ENCODE results near the gene COPZ1.

COPZ1 gene

DNA sequence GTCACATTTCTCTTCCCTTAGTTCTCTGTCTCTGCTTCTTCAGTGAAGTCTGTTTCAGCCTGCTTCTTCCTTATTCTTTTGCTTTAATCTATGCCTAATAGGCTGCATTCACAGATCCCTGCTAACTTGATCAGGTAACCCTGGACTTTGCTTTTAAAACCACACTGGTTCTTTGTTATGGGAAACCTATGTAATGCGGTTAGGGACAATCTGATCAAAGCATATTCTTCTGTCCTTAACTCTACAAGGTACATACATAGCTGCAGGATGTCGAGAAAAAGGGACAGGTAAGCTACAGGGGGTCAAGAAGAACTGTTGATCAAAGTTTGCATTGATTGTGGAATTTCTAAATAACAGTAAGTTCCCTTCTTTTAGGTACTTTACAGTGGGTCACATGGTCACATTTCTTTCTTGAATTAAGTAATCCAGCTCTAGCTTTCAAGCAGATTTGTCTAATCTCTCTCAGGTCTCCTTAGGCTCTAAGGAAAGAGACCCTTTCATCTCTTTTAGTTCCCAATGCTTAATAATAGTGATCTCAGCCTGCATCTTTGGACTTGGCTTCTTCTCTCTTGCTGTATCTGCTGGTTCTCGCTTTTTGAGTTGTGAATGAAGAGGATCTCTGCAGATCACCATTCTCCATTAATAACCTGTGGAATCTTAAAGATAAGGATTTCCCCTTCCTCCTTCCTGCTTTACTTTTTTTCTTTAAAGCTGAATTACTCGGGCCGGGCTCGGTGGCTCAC is 3.8 kb downstream of the COPZ1 start:
- Histone ChIP-seq H3K4me1 (ENCODE audit: insufficient read depth, low read length, poor library complexity, severe bottlenecking) (peaks cover 19% of the 10 kb centered on the region), H4K20me1 (ENCODE audit: insufficient read depth, low read length, poor library complexity, severe bottlenecking) (no peaks in the 10 kb centered on the region), H3K36me3 (ENCODE audit: insufficient read depth, low read length) (no peaks in the 10 kb centered on the region), H3K4me3 (ENCODE audit: low read length, poor library complexity, severe bottlenecking) (no peak overlapping the region), H3F3A (ENCODE audit: low read depth) (no peaks in the 10 kb centered on the region), H2AFZ (ENCODE audit: low read length) (no peak overlapping the region), H3K9me3 (ENCODE audit: insufficient read depth, low read depth, low read length) (no peaks in the 10 kb centered on the region), H3K9me2 (replicated peaks; ENCODE audit: low read depth, low read length) (no peaks in the 10 kb centered on the region), H3K79me2 (ENCODE audit: insufficient read depth, low read length) (peaks cover 46% of the 10 kb centered on the region), H3K9ac (ENCODE audit: low read depth, low read length, poor library complexity, severe bottlenecking) (peak overlapping the region; percentile 1), H3K27me3 (ENCODE audit: insufficient read depth, low read length, poor library complexity, severe bottlenecking) (no peaks in the 10 kb centered on the region), H3K4me2 (ENCODE audit: low read depth, low read length, poor library complexity, severe bottlenecking) (peak overlapping the region; percentile 14)
- TF ChIP-seq EZH2phosphoT487 (IDR thresholded peaks at IDR 0.05; ENCODE audit: borderline replicate concordance) = no peak
- TF ChIP-seq, protein P1, sequence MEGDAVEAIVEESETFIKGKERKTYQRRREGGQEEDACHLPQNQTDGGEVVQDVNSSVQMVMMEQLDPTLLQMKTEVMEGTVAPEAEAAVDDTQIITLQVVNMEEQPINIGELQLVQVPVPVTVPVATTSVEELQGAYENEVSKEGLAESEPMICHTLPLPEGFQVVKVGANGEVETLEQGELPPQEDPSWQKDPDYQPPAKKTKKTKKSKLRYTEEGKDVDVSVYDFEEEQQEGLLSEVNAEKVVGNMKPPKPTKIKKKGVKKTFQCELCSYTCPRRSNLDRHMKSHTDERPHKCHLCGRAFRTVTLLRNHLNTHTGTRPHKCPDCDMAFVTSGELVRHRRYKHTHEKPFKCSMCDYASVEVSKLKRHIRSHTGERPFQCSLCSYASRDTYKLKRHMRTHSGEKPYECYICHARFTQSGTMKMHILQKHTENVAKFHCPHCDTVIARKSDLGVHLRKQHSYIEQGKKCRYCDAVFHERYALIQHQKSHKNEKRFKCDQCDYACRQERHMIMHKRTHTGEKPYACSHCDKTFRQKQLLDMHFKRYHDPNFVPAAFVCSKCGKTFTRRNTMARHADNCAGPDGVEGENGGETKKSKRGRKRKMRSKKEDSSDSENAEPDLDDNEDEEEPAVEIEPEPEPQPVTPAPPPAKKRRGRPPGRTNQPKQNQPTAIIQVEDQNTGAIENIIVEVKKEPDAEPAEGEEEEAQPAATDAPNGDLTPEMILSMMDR (conservative IDR thresholded peaks at IDR 0.05; ENCODE audit: low read length) = no peak

DNA sequence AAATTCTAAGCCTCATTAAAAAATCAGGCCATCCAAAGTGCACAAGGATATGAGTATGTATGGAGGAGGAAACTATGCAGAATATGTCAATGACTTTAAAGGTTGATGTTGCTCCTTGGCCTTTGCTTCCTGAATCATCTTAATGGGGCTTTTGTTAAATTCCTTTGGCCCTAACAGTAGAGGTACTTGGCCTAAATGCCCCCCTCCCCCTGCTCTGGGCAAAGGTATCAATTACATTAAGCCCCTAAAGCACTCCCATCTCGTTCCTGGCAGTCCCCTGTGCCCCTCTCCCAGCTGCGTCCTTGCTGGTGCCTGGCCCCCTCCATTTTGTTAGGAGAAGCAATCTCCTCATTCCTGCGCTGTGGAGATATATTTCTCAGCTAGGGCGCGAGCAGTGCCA is 4.8 kb downstream of the COPZ1 start:
- H2AFZ ChIP-seq (ENCODE audit: low read length) = no peak overlapping the region
- H3K9ac ChIP-seq (ENCODE audit: low read depth, low read length, poor library complexity, severe bottlenecking) = peak overlapping the region; percentile 2
- TF ChIP-seq, protein P1 (conservative IDR thresholded peaks at IDR 0.05; ENCODE audit: low read length) = no peak
- no peak for TF ChIP-seq EZH2phosphoT487 (IDR thresholded peaks at IDR 0.05; ENCODE audit: borderline replicate concordance)
- no peak overlapping the region for H3K4me2 ChIP-seq (ENCODE audit: low read depth, low read length, poor library complexity, severe bottlenecking)
- no peaks in the 10 kb centered on the region for H3K36me3 ChIP-seq (ENCODE audit: insufficient read depth, low read length)
- H3K4me1 ChIP-seq (ENCODE audit: insufficient read depth, low read length, poor library complexity, severe bottlenecking) = peaks cover 15% of the 10 kb centered on the region
- H3K27me3 ChIP-seq (ENCODE audit: insufficient read depth, low read length, poor library complexity, severe bottlenecking) = no peaks in the 10 kb centered on the region
- H3K9me2 ChIP-seq (replicated peaks; ENCODE audit: low read depth, low read length) = no peaks in the 10 kb centered on the region
- no peaks in the 10 kb centered on the region for H3F3A ChIP-seq (ENCODE audit: low read depth)
- H3K79me2 ChIP-seq (ENCODE audit: insufficient read depth, low read length) = peaks cover 46% of the 10 kb centered on the region
- H4K20me1 ChIP-seq (ENCODE audit: insufficient read depth, low read length, poor library complexity, severe bottlenecking) = no peaks in the 10 kb centered on the region
- no peak overlapping the region for H3K4me3 ChIP-seq (ENCODE audit: low read length, poor library complexity, severe bottlenecking)
- no peaks in the 10 kb centered on the region for H3K9me3 ChIP-seq (ENCODE audit: insufficient read depth, low read depth, low read length)

DNA sequence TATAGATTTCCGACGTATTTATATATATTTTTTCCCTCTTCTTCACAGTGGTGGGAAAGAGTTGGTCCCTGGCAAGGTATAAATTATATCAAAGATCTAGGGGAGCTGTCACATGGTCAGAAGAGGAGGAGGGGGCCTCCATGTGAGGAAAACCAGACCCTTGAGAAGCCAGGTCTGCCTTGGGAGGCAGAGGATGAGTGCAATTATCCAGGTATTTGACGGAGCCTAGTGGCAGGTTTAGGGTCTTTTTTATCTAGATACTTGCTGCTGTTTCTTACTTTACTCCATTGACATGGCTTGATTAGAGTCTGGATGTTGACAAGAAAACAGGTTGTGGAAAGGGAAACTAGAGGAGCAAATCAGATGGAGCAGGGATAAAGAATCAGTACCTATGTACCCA is 5.5 kb downstream of the COPZ1 start:
- Histone ChIP-seq H3K4me2 (ENCODE audit: low read depth, low read length, poor library complexity, severe bottlenecking) (no peak overlapping the region), H3K4me3 (ENCODE audit: low read length, poor library complexity, severe bottlenecking) (no peak overlapping the region), H2AFZ (ENCODE audit: low read length) (no peak overlapping the region), H3K36me3 (ENCODE audit: insufficient read depth, low read length) (no peaks in the 10 kb centered on the region), H3K79me2 (ENCODE audit: insufficient read depth, low read length) (peaks cover 42% of the 10 kb centered on the region), H4K20me1 (ENCODE audit: insufficient read depth, low read length, poor library complexity, severe bottlenecking) (no peaks in the 10 kb centered on the region), H3K4me1 (ENCODE audit: insufficient read depth, low read length, poor library complexity, severe bottlenecking) (peaks cover 21% of the 10 kb centered on the region), H3K9me3 (ENCODE audit: insufficient read depth, low read depth, low read length) (no peaks in the 10 kb centered on the region), H3F3A (ENCODE audit: low read depth) (no peaks in the 10 kb centered on the region), H3K9me2 (replicated peaks; ENCODE audit: low read depth, low read length) (no peaks in the 10 kb centered on the region), H3K27me3 (ENCODE audit: insufficient read depth, low read length, poor library complexity, severe bottlenecking) (no peaks in the 10 kb centered on the region), H3K9ac (ENCODE audit: low read depth, low read length, poor library complexity, severe bottlenecking) (peak overlapping the region; percentile 2)
- TF ChIP-seq, protein P1 (conservative IDR thresholded peaks at IDR 0.05; ENCODE audit: low read length) = no peak
- no peak for TF ChIP-seq EZH2phosphoT487 (IDR thresholded peaks at IDR 0.05; ENCODE audit: borderline replicate concordance)

Data from Loucy (cell line).